Erythroblast (primary cell): ENCODE results near the gene CTAGE1.

ENCODE experiments used
- GATA1 ChIP-seq: IDR thresholded peaks from 2 replicates; pipeline ENCODE4 v1.6.1; 2011; ENCODE audit warnings: low read depth, mild to moderate bottlenecking, control low read depth, low read length, moderate library complexity
- POLR2A ChIP-seq: IDR thresholded peaks from 2 replicates; pipeline ENCODE4 v1.6.1; 2011; ENCODE audit warnings: mild to moderate bottlenecking, low read length

DNA sequence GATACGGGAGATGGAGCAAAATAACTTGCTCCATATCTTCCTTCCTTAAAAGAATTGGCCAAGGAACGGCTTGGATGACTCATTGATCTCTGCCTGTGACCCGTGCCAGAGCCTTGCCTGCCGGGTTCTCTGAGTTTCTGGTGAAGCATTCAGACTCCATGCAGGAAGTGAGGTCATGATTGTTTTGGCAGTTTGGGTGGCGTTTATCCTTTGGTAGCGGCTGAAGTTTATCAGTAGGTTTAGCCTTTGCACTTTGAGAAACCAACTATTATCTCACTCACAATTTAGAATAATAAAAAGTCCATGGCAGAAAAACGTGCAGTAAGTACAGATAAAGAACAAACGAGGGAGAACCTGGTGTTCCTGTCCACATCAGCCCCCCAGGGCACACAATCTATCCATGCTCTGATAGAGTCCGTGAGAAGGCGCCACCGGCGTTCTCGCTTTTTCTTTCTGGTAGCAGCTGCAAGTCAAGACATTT lies 15.0 kb upstream of the CTAGE1 start:
- TF ChIP-seq POLR2A, result no peak
- no peak for TF ChIP-seq GATA1
